Measurements from ENCODE around the gene EZH1.

DNA sequence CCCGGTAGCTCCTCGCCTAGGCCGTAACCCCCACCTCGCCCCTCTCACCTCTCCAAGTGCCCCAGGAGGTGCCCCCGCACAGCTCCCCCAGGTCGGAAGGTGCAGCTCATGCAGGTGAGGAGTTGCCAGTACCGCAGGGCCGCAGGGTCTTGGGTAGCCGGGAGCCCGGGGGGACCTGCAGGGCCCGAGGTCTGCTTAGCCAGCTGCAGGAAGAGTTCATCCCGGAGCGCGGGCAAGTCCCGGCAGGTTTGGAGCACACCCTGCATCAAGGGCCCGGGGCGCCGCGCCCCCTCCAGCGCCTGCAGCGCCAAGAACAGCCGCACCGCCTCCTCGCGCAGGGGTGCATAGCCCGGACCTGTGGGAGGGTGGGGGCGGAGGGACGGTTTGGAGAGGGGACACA, 72.8 kb downstream of the EZH1 start:
- no peak for TF ChIP-seq EZH2phosphoT487 (IDR thresholded peaks at IDR 0.05; ENCODE audit: insufficient read depth, low read depth)
- TF ChIP-seq EZH2 (IDR thresholded peaks at IDR 0.05; ENCODE audit: insufficient read depth, poor library complexity, severe bottlenecking): no peak

Data from GM23248 (cell line).